HuH-7 (cell line): ENCODE results near the gene NHS.
"Not testable (repeated sequence)": the region's sequence is repeated elsewhere in the genome, so short reads cannot be mapped to it uniquely, and the experiment has no call there.

Experiments used
- DNase-seq: peaks from one replicate; pipeline ENCODE4 v3.0.0; 2011; ENCODE audit warnings: low spot score

The NHS gene

DNA sequence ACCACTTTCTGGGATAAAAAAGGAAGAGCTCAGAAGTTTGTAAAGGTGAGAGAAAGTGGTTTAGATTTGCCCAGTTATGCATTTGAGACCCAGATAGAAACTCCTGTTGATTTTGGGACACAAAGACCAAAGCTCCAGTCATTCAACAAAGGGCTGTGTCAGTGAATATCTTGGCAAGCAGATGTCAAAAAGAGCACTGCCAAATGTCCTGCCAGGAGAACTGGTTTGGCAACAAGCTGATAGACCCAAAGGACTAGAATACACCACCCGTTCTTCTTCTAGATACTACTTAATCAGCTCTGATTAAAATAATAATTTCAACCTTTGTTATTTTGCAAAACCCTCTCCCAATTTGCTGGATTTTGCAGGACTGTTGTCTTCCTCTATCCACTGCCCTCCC lies 121.4 kb downstream of the NHS start:
- DNase-seq: no peak

DNA sequence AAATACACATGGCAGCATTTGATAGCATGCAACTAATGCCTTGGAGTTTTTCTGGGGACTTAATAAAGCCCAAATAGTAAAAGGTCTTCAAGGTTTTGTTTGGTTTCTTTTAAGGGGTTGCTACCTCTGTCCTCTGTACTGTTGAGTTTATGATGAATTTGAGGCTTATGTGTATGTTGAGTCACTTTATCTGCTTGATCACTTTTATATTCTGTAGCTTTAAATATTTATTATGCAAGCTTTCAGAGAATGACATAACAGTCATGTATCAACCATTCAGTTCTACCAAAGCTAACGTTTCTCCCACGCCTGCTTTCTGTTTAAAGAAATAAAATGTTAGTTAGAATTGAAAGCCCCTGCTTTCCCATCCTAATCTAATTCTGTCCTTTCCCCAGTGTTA lies 122.2 kb downstream of the NHS start:
- DNase-seq: no peak

DNA sequence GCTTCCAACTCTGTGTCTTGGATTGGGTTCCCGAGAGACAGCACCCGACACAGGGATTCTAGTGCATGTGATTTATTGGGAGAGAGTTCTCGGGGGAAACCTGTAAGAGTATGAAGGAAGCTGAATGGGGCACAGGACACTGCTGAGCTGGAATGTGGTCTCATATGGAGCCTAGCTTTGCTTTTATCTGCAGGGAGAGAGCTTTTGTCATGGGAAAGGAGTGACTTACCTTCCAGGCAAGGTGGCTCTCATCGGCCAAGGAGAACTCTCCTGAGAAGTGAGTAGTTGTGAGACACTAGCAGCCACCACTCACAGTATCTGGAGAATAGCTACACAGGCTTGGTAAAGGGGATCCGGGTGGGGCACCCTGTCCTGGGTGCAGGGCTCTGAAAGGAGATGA lies 124.5 kb downstream of the NHS start:
- DNase-seq: no peak

DNA sequence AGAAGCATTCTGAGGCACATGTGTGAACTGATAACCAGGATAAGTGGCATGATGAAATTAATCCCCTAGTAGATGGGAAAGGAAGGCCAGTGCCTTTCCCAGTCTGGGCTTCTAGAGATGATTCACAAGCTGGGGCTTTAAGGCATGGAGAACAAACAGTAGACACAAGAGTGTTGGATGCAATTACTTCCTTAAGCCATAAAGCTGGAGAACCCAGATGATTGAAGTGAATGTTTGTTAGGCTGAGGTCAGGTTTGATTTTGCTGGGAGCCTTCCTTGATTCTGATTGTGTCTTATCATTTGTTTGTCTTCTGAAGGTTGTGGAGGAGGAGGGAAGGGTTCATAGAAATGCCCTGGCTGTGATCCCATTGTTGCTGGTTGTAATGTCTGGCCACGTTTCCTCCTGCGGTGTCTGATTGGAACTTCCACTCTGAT lies 125.2 kb downstream of the NHS start:
- peak; percentile 10 for DNase-seq

DNA sequence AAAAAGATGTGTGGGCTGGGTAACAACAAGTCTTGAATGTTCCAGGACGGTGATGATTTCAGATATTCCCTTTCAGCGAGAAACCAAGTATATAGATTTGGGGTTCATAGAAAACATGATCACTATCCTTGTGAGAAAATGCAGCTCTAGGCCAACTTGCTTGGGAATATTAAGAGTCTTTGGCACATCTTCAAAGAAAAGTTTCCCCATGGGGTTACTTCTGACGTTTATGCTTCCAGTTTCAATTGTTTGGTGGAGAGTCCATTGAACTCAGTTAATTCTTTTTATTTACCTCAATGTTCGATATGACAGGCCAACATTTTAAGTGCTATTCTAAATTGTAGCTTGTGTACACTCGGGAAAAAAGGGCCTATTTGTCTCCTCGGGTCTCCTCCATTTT lies 126.7 kb downstream of the NHS start:
- no peak for DNase-seq

DNA sequence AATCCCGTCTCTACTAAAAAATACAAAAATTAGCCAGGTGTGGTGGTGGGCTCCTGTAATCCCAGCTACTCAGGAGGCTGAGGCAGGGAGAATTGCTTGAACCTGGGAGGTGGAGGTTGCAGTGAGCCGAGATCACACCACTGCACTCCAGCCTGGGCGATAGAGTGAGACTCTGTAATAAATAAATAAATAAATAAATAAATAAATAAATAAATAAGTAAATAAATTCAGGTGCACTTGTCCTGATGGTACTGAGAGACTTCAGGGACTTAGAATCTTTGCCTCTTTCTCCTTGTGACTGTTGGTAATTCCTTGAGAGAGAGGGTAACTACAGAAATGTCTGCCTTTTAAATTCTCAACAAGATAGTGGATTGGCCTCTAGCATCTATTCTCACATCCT lies 131.4 kb downstream of the NHS start:
- DNase-seq: not testable (repeated sequence)

DNA sequence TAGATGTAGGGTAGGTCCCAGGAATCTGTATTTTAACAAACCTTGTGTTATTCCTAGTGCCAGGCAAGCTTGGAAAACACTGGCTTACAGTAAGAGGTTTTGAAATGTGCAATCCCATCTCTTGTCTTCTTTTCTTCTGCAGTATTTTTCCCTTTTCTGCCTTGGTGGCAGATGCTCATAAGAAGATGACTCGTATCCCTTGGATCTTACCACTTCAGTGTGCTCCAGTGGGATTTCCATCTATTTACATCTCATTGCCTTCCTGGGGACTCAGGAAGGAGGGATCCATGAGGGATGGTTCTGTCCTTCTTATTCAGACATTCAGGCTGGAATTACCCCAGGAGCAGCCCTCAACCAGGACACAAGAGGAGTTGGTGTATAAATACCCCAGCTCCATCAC lies 136.6 kb downstream of the NHS start:
- no peak for DNase-seq

DNA sequence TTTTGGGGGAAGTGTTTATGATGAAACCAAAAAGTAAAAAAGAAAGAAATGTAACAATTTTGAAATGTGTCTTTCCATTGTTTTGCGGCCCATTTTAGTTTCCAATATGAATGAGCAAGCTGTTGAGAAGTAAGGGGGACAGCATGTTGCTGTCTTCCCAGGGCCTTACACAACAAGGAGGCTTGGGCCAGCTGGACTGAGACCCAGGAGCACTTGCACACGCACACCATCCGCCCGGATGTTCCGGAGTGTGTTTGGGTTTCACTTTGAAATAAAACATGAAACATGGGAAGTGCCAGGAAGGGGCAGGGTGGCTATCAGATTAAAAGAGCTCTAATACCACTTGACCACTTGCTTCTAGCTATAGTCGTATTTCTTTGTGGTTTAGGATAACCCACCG lies 144.4 kb downstream of the NHS start:
- no peak for DNase-seq

DNA sequence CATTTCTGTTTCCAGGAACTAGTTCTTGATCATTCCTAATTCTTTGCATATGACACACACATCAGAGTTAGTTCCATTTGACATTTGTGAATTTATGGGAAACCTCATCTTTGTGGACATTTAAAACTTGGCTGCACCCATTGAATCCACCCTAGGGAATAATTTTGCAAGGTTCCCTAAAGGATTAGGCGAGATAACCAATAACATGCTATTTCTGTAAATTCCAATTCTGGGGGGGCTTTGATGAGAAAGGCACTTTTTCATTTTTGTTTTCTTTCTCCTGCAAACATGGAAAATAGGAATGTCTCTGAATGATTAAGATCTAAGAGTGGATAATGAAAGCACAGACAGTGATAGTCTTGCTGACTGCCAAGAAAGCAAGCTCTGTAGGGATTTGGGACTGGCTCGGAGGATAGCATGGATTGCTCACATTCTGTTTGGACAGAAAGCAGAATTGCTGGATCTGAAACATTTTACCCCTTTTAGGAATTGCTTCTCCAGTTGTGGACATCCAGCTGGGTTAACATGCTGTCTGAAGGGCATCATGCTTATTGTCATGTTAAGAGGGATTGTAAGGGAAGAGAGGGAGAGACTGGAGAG lies 145.1 kb downstream of the NHS start:
- DNase-seq: no peak

DNA sequence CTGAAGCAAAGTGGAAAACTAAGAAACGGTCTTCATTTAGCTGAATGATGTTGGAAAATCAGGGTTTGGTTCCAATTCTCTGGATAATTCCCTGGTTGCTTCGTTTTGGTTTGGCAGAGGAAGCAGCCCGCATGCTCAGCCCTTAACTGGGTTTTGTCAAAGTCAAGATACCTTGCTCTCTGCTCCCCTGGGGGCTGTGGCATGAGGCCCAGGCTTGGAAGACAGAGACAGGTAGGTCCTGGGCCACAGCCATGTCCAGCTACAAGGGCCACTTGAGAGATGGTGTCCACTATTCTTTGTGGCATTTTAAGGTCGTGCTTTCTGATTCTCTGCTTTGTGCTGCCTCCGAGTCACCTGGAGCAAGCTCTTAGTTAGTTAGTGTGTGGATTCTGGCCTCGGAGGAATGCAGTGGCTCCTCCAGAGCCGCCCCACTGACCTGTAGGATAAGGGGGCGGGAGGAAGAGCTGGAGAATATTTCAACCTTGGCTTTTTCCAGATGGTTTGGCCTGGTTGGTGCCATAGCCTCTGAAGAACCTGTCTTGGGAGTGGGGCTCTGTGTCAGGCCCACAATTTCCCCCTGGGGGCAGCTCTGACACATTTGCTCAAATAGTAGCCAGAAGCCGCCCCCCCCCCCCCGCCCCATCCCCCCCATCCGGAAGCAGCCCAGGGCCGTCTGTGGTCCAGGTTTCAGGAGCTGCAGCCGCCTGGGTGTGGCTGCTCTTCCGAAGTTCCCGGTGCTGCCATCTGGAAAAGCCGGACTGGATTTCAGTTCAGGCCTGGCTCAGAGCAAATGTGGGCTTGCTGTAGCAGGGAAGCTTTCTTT lies 147.1 kb downstream of the NHS start:
- no peak for DNase-seq

DNA sequence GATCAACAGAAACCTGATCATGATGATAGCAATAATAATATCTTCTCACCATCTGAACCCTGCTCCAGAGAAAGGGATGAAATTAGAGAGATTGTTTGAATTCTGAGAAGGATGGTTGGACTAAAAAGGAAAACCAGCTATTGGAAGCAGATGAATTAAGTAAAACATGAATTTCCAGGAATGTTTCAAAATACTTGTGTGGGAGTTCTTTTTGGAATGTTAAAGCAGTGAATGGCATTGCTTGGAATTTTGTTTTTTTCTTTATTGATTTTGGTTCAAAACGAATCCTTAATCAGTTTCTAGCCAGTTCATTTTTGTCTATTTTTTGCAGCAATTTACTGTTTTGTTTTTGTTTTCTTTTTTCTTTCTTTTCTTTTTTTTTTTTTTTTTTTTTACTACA lies 150.3 kb downstream of the NHS start:
- DNase-seq: no peak

DNA sequence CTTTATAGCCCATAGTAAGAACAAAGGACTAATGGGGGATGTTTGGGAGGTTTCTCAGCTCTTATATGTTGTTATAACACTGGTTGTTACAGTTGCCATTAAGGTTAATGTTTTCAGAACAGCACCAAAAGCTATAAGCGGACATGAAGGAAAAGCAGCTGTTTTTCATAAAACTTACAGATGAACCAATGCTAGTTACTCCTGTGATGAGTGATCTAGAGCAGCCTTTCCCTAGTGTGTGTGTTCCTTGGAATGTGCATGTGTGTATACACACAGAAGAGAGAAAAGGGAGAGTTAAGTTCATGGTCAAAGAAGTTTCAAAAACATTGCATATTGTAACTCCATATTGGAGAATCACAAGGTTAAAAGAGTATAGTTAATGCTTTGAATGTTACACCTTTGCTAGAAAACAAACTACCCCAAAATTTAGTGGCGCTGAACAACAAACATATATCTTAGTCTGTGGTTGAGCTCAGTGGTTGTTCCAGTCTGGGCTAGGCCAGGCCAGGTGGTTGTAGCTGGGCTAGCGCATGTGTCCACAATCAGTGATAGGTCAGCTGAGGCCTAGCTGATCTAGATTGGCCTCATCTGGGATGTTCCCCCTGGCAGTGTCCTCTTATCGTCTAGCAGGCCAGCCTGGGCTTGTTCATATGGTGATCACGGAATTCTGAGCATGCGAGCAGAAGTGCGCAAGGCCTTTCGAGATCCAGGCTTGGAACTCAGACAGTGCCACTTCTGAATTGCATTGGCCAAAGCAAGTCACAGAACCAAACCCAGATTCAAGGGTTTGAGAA lies 151.0 kb downstream of the NHS start:
- DNase-seq: no peak

DNA sequence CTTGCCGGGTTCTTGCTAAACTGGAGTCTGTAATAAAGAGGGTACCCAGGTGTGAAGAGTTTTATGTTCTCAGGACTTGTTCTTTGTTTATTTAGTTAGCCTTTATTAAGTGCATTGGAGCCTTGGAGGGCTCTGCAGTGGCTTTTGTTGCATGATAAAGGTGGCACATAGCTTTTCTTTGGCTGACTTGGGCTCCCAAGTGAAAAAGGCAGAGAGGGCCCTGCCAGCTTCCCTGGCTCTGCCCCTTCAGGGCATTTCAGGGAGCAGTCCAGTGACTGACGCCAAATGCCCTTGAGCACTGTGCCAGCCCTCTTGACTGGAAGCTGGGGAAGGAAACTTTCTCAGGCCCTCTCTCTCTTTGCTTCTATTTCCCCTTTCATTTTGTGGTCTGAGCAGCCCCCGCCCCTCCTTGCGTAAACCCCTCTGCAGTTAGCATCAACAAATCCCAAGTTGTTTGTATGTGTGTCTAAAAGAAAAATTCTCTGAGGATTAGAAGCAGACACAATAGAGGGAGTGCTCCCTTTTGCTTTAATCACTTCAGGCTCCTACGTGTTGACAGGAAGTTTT lies 152.2 kb downstream of the NHS start:
- DNase-seq: no peak

DNA sequence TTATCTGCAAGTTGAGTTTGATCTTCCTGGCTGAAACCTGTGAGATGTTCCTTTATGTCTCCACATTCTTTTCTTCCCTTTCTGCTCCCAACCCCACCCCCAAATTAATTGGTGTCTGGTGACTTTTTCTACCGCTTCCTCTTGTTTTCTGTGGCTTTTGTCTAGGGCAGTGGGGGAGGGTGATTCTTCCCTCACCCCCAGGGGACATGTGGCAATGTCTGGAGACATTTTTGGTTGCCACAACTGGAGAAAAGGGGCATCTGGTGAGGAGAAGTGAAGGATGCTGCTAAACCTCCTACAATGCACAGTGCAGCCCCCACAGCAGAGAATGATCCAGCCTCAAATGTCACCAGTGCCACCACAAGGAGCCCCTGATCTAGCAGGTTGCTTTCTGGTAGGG lies 152.9 kb downstream of the NHS start:
- DNase-seq: no peak

DNA sequence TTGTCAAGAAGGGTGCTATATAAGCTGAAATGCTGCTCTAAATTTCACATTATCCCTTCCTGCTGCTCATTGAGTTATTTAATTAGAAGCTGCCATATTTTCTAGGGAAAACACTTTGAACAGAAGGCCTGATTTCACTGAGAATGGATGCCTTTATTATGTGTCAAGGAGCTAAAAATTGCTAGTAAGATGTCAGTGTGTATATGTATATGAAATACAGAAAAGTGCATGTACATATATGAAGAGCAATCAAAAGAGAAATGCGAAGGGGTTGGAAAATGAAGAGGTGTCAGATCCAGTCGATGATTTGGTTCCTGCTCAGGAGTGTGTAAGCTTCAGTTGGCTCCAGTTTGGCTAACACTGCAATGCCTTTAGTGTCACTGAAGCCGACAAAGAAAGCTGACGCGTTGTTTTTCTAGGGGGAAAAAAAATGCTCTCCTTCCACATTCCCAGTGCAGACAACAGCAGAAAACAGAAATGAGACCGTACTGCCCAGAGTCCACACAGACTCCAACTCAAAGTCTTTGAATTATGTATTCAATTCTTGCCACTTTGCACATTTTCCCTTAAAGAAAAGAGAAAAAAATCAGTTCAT lies 154.2 kb downstream of the NHS start:
- no peak for DNase-seq

DNA sequence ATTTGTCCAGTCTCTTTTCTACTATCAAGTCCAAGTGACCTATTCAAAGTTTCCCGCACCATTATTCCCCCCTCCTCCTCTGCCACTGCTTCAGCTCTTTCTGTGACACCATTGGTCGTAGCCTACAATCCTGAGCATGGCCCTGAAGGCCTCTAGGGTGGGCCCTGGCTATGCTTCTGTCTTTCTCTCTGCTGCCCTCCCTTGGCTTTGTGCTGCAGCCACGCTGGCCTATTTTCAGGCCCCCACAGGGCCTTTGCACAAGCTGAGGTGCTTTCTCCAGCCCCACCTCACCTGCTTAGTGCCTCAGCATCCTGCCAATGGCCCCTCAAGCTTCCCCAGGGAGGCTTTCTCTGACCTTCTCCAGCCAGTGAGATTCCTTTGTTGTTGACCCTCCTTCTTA lies 156.5 kb downstream of the NHS start:
- no peak for DNase-seq

DNA sequence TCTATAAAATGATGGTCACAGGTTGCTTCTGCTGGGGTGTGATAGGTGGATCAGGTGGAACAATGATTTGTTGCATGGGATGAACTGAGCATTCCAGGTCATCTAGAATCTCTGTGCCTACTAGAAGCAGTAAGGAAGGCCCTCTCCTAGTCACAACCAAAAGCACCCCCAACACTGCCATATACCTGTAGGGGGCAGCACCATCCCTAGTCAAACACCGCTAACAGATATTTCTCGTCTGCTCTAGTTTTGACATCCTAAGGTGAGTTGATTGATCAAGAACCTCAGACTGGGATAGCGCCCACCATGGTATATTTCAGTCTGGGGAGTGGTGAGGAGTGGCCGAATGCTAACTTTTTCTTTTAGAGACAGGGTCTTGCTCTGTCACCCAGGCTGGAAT lies 160.2 kb downstream of the NHS start:
- peak; percentile 6 for DNase-seq

DNA sequence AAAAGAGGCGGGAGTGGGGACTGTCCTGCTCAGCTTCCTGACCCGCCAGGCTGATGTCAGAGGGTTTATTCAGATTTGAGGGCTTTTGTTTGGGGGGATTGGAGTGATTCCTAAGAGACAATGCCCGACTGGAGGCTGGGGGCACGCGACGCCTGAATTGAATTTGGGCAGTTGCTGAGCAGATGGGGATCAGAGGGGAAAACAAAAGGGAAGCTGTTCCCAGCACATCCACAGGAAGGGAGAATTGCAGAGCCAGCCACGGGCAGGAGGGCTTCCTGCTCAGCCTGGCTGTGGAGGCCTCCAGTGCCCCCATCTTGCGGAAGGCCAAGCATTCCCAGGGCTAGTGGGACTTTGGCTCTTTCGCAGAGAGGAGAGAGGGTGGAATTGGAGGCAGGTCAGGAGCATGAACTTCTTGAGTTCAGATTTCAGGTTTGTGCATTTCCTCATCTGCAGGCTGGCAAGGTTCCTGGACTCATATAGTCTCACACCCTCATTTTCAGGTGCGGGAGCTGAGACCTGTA lies 162.8 kb downstream of the NHS start:
- DNase-seq: no peak

DNA sequence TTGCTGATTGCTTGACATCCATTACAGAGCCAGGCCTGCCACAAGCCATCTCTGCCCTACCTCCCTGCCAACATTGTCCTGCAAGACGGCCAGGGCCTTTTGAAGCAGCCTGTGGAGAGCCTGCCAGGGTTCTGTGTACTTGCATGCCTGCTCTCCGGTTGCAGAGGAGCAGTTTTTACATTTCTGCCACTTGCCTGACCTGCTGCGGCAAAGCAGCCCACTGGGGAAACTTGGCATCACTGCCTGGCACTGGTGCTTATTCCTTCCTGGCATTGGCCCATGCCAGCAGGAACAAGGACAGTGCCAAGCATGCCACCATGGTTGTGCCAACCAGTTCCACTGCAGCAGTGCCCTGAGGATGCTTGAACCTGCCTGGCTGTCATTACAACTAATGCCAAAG lies 167.1 kb downstream of the NHS start:
- DNase-seq: no peak

DNA sequence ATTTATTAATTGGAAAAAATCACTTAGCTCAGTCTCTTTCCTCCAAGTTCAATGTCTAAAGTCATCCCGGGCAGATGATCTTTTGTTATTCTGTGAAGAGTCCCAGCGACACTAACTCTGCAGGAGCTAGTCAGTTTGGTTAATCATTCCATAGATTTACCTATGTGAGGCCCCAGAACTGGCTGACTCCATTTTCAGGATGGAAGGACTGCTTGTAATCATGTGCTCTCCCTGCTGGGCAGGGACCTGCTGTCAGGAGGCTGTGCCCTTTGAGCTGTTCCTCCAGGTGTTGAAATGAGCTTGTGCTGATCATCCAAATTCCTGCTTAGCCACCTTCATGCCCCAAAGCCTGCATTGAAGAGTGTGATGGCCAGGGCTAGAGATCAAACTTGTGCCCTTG lies 169.8 kb downstream of the NHS start:
- no peak for DNase-seq

DNA sequence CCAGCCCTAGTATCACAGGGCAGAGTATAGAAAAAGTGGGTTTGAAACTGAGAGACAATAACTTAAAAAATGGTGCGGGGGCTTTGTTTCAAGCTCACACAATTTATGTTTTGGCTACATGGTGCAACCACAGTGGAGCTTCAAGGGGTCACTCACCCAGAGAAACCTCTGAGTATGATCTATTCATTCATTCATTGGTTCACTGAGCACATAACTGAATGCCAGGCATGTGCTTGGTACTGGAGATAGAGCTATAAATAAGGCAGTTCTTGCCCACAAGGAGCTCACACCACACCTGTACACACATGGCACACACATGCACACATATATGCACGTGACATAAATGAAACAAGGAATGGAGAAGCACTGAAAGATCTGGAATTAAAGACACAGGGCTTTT lies 171.4 kb downstream of the NHS start:
- DNase-seq: no peak

DNA sequence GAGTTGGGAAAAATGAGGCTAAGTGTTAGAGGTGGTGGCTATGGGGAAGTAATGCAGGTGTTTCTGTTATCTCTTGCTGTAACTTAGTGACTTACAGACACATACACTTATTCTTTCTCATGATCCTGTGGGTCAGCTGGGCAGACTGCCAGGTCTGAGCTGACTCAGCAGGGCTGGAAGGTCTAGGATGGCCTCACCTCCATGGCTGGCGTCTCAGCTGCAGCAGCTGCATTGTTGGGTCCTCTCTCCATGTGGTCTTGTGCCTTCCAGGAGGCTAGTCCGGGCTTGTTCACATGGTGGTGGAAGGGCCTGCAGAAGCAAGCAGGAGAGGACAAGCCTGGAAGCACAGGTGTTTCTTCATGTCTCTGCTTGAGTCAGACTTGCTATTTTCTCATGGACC lies 172.7 kb downstream of the NHS start:
- DNase-seq: no peak
